Activated naive CD4-positive, alpha-beta T cell treated with anti-CD3 and anti-CD28 coated beads for 36 hours (primary cell): ENCODE measurements around the gene NDUFS3. TPM values are rescaled to one million over a fixed set of nuclear protein-coding genes. Genes with fewer than 3 reads are reported as not detected.
A peak's percentile ranks its signal among the peaks of the same experiment; 100 is the strongest.

ENCODE experiments used
- CTCF ChIA-PET: fragments of 350-600 bp; sonication (Branson Sonifier 250); formaldehyde crosslinking; loops from one replicate; lab custom pipeline; 2021; ENCODE audit warnings: antibody characterized with exemption; lab: Charles Lee
- DNase-seq: peaks from one replicate; pipeline ENCODE4 v3.0.0-alpha.2; 2020
- H3K27ac Mint-ChIP-seq: one replicate; pipeline ENCODE4 v1.8.0; 2021; ENCODE audit warnings: mild to moderate bottlenecking, mixed read lengths
- H3K27me3 Mint-ChIP-seq: one replicate; pipeline ENCODE4 v1.8.0; 2021; ENCODE audit warnings: low read depth, mixed read lengths
- H3K36me3 Mint-ChIP-seq: one replicate; pipeline ENCODE4 v1.8.0; 2021; ENCODE audit warnings: low read depth, mixed read lengths
- H3K4me1 Mint-ChIP-seq: one replicate; pipeline ENCODE4 v1.8.0; 2021; ENCODE audit warnings: low read depth, mixed read lengths
- H3K4me3 Mint-ChIP-seq: one replicate; pipeline ENCODE4 v1.8.0; 2021; ENCODE audit warnings: mild to moderate bottlenecking, moderate library complexity, mixed read lengths
- H3K9me3 Mint-ChIP-seq: one replicate; pipeline ENCODE4 v1.8.0; 2021; ENCODE audit warnings: mixed read lengths
- intact Hi-C: fragments of 100-400 bp; cut with micrococcal nuclease; formaldehyde crosslinking; loops from one replicate; pipeline ENCODE4 v1.15.1; 2023
- total RNA-seq, 2 experiments: library from RNA; stranded (reverse); gene quantifications; one replicate each; pipeline ENCODE4 v1.2.3, GENCODE V29; 2021

NDUFS3 gene
- total RNA-seq, 2 experiments from 2014 or later, result 123 to 124 TPM

DNA sequence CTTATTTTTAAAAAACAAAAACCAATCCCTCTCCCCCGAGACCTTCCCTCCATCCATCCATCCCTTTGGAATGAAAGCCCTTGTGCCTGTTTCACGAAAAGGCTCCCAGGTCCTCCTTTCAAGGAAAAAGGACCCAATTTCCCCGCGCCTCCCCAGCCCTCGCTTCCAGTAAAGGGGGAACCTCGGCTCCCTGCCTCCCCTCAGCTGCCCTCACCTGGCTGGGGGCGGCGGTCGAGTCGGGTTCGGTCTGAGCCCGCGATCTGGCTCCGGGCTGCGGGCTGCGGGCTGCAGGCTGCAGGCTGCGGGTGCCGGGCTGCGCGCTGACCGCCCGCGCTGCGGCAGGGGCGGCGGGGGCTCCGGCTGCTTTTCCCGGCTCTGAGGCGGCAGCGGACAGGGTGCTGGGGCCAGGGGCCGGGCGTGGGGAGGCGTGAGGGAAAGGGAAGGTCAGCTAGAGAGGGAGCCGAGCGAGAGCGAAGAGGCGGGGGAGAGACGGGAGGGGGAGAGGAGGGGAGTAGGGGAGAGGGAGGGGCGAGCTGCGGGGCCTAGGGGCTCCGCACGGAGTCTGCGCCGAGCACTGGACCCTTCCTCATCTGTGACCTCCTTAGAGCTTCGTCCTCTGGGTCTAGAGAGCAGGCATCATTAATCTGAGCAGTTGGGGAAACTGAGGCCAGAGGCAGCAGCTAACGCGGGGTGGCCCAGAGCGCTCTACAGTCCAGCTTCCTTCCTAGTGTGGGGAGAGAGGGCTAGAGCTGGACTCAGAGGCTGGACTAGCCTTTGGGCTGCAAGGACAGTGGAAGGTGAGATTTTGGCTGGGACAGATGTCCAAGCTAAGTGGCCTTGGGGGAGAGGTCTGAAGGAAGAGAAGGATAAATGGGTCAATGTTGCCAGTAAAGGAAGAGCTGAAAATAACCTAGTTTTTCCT, 15.3 kb downstream of the NDUFS3 start, which contains the start of gene C1QTNF4:
Gene C1QTNF4 (minus strand): TSS at position 478 of the 922 bp plus-strand sequence. CDS start 3,601 bp downstream, outside the sequence.
- Mint-ChIP-seq H3K9me3 (no peaks in the 10 kb centered on the region), H3K36me3 (no peaks in the 10 kb centered on the region), H3K27me3 (peaks cover 34% of the 10 kb centered on the region), H3K4me3 (no peak within 1 kb of the TSS), H3K4me1 (peaks cover 19% of the 10 kb centered on the region), H3K27ac (no peak within 1 kb of the TSS)
- CTCF ChIA-PET, result interaction anchor here (0.6 kb wide), 1 partner anchor 313 kb away, joined by 3 read pairs; no protein-coding TSS in a partner anchor
- intact Hi-C loops, result no loop called here
- DNase-seq, result no peak

DNA sequence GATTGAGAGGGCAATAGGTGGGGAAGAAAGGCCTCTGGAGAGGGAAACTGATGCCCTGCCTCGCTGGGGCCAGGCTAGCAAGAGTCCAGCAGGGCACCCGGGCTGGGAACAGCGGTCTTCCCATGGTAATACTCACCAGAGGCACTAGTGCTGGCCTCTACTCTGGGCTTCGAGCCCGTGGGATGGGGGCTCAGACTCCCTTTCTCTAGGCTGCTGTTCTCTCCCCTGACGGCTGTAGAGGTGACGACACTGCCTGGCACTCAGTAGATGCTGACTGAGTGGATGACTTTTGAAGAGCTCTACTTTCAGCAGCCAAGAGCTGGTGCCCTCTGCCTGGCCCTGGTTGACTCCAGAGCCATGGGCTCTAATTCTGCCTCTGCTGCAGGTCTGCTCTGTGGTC, 16.2 kb downstream of the NDUFS3 start:
- Mint-ChIP-seq H3K9me3 (no peaks in the 10 kb centered on the region), H3K36me3 (no peaks in the 10 kb centered on the region), H3K27ac (no peak overlapping the region), H3K4me3 (no peak overlapping the region), H3K4me1 (peaks cover 19% of the 10 kb centered on the region), H3K27me3 (peaks cover 34% of the 10 kb centered on the region)
- CTCF ChIA-PET, result no interaction called here
- intact Hi-C loops, result no loop called here
- DNase-seq, result no peak

DNA sequence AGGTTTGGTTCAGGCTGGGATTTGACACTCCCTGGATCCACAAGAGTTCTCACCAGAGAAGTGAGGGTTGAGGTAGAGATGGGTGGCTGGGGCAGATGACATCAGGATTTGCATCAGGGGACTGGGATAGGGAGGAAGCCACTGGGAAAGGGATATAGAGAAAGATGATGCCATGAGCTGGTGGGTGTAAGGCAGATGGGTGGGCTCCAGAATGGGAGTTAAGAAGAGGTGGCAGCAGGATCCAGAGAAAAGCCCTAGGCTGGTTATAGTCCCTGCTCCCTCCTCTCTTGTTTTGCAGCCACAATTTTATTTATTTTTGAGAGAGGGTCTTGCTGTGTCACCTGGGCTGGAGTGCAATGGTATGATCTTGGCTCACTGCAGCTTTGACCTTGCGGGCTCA, 17.1 kb downstream of the NDUFS3 start:
- H3K9me3 Mint-ChIP-seq, result no peaks in the 10 kb centered on the region
- no peak overlapping the region for H3K4me3 Mint-ChIP-seq
- peaks cover 19% of the 10 kb centered on the region for H3K4me1 Mint-ChIP-seq
- CTCF ChIA-PET, result no interaction called here
- H3K27ac Mint-ChIP-seq, result no peak overlapping the region
- intact Hi-C loops, result no loop called here
- H3K27me3 Mint-ChIP-seq, result peaks cover 34% of the 10 kb centered on the region
- DNase-seq, result no peak
- H3K36me3 Mint-ChIP-seq, result no peaks in the 10 kb centered on the region

DNA sequence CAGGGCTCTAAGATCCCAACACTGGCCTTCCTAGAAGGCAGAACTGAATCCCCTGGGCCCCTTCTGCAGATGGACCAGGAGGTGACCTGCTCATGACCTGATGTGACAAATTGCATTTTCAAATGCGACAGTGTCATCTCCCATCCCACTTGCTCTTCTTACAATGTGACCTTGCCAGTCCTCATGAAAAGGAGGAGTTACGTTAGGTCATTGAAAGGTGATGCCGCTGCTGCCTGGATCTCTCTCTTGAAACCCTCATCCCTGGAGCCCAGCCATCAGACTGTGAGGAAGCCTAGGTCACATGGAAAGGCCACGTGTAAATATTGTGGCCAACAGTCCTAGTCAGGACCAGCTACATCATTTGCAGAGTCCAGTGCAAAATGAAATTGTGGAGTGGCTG, 21.0 kb downstream of the NDUFS3 start:
- Mint-ChIP-seq H3K36me3 (no peaks in the 10 kb centered on the region), H3K4me1 (no peaks in the 10 kb centered on the region), H3K4me3 (no peak overlapping the region), H3K27me3 (peaks cover 7% of the 10 kb centered on the region), H3K9me3 (no peaks in the 10 kb centered on the region), H3K27ac (no peak overlapping the region)
- DNase-seq, result no peak
- CTCF ChIA-PET, result interaction anchor here (0.7 kb wide), 2 partner anchors 44 to 71 kb away, joined by 3 to 6 read pairs; no protein-coding TSS in a partner anchor
- intact Hi-C loops, result no loop called here

DNA sequence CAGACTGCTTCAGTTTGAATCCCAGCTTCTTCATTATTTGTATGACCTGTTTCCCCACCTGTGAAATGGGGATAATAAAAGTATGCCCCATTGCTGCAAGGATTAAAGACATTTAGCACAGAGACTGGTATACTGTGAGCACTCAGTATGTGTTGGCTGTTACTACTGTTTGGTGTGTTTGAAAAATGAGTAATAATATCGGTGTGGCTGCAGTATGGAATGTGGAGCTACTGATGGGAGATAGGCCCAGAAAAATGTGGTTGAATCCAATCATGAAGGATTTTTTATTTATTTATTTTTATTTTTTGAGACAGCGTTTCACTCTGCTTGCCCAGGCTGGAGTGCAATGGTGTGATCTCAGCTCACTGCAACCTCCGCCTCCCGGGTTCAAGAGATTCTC, 24.4 kb downstream of the NDUFS3 start:
- CTCF ChIA-PET, result no interaction called here
- peaks cover 4% of the 10 kb centered on the region for H3K36me3 Mint-ChIP-seq
- intact Hi-C loops, result no loop called here
- no peaks in the 10 kb centered on the region for H3K27me3 Mint-ChIP-seq
- no peaks in the 10 kb centered on the region for H3K9me3 Mint-ChIP-seq
- DNase-seq, result no peak
- no peak overlapping the region for H3K27ac Mint-ChIP-seq
- no peaks in the 10 kb centered on the region for H3K4me1 Mint-ChIP-seq
- H3K4me3 Mint-ChIP-seq, result no peak overlapping the region

DNA sequence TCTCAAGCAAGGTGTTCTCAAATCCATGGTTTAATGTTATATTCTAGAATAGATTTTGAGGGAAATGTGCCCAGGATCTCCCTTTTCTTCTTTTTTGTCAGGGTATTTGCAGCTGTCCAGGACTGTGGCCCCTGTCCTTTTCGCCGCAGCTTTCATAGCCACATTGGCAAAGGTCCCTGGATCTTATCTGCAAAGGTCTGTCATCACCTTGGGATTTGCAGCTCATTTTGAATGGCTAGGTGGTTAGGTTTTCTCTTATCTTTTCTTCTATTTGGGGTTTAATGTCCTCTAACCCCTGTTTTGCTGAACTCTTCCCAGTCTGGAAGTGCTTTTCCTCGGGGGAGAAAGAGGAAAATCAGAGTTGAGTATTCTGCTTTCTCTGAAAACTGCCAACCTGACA, 27.0 kb downstream of the NDUFS3 start:
- no peak overlapping the region for H3K4me3 Mint-ChIP-seq
- no peaks in the 10 kb centered on the region for H3K4me1 Mint-ChIP-seq
- peaks cover 4% of the 10 kb centered on the region for H3K36me3 Mint-ChIP-seq
- no peak overlapping the region for H3K27ac Mint-ChIP-seq
- no peak for DNase-seq
- no peaks in the 10 kb centered on the region for H3K9me3 Mint-ChIP-seq
- H3K27me3 Mint-ChIP-seq, result no peaks in the 10 kb centered on the region
- CTCF ChIA-PET, result interaction anchor here (0.7 kb wide), 1 partner anchor 279 kb away, joined by 3 read pairs; no protein-coding TSS in a partner anchor
- intact Hi-C loops, result no loop called here

DNA sequence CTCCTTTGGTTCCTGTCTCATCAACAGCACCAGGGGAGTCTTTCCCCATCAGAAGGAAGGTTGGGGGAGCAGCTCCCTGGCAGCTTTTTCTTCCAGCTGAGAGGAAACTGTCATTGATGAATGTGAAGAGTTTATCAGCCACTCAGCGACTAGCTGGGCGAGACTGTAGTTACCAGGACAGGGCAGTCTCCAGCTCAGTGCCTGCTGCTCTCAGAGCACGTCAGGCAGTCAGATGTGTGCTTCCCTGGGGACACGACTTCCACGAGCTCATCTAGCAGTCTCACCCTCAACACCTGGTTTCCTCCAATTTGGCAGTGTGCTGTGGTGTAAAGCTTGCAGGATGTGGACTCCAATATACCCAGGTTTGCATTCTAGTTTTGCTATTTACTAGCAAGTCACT, 27.9 kb downstream of the NDUFS3 start:
- no peak overlapping the region for H3K4me3 Mint-ChIP-seq
- peaks cover 4% of the 10 kb centered on the region for H3K36me3 Mint-ChIP-seq
- intact Hi-C loops, result no loop called here
- H3K9me3 Mint-ChIP-seq, result no peaks in the 10 kb centered on the region
- no peaks in the 10 kb centered on the region for H3K27me3 Mint-ChIP-seq
- no peak overlapping the region for H3K27ac Mint-ChIP-seq
- H3K4me1 Mint-ChIP-seq, result no peaks in the 10 kb centered on the region
- no peak for DNase-seq
- CTCF ChIA-PET, result no interaction called here

DNA sequence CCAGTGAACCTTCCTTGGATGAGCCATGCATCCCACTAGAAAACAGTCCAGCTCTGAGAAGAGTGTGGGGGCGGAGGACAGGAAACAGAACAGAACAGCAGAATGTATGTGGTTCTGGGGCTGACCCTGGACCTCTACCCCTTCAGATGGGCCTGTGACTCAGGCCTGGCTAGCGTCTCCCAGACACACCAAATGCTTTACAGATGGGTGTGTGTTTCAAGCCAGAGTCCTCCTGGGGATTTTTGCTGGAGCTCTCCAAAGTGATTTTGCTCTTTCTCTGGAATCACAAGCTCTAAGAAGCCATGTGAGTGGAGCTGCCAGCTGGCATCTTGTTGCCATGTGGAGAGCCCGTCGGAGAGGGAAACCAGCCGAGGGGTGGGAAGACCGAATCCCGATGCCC, 28.5 kb downstream of the NDUFS3 start:
- Mint-ChIP-seq H3K36me3 (peaks cover 4% of the 10 kb centered on the region), H3K9me3 (no peaks in the 10 kb centered on the region), H3K4me1 (no peaks in the 10 kb centered on the region), H3K4me3 (no peak overlapping the region), H3K27ac (no peak overlapping the region), H3K27me3 (no peaks in the 10 kb centered on the region)
- no peak for DNase-seq
- CTCF ChIA-PET, result interaction anchor here (0.6 to 1.1 kb wide), 2 partner anchors 10 to 27 kb away, joined by 3 to 7 read pairs; no protein-coding TSS in a partner anchor
- intact Hi-C loops, result no loop called here

DNA sequence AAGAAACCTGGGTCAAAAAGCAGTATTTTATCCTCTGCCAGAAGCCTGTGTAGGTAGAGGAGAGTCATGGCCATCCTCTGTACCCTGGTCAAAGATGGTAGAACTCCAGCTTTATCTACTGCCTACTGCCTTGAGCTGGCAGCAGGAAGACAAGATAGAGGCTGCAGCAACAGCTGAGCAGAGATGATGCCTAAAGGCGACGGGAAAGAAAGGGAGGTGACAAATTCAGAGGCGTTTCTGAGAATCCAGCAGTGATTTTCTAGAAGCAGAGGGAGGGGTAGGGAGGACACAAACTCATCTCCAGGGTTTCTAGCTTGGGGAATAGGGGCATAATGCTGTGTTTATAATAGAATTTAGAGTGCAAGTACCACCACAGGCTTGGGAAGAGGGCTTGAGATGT, 30.8 kb downstream of the NDUFS3 start:
- CTCF ChIA-PET, result no interaction called here
- Mint-ChIP-seq H3K4me3 (no peak overlapping the region), H3K27ac (no peak overlapping the region), H3K9me3 (no peaks in the 10 kb centered on the region), H3K36me3 (peaks cover 4% of the 10 kb centered on the region), H3K27me3 (no peaks in the 10 kb centered on the region), H3K4me1 (no peaks in the 10 kb centered on the region)
- intact Hi-C loops, result no loop called here
- DNase-seq, result no peak

DNA sequence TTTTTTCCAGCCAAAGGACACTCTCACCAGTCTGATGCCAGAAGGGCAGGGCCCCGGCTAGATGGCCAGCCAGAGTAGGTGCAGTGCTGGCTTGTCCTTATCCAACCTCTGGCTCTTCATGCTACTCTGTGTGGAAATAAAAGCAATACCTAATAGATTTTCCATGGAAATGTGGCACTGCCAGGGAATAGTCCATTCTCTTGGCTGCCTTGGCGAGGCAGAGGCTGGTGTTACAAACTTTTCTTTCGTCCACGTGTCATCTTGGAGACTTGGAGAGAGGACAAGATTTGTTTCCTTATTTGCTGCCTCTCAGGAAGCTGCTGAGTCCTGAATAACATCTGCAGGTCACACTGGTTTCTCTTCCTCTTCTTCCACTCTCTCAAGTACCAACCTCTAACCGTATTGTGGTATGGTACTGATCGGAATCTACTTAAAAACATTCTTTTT, 32.5 kb downstream of the NDUFS3 start:
- H3K27me3 Mint-ChIP-seq, result no peaks in the 10 kb centered on the region
- H3K4me1 Mint-ChIP-seq, result no peaks in the 10 kb centered on the region
- H3K4me3 Mint-ChIP-seq, result no peak overlapping the region
- no peak for DNase-seq
- H3K36me3 Mint-ChIP-seq, result peaks cover 2% of the 10 kb centered on the region
- no peaks in the 10 kb centered on the region for H3K9me3 Mint-ChIP-seq
- intact Hi-C loops, result no loop called here
- CTCF ChIA-PET, result no interaction called here
- no peak overlapping the region for H3K27ac Mint-ChIP-seq

DNA sequence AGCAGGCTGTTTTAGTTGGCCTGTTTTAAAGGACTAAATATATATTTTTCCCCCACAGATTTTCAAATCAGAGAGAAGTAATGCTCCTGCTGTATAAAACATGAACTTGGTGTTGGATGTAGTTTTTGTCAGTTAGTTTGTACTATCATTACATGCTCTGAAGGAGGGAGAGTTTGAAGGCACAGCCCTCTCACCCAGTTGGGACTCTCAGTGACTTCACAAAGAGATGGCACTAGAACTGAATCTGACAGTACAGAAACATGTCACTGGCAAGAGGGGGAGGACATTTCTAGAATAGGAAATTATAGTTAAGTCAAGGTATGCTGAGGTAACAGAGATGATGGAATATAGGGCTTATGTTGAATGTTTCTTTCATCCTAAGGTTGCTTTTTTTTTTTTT, 36.4 kb downstream of the NDUFS3 start:
- H3K27me3 Mint-ChIP-seq, result no peaks in the 10 kb centered on the region
- H3K27ac Mint-ChIP-seq, result no peak overlapping the region
- H3K9me3 Mint-ChIP-seq, result no peaks in the 10 kb centered on the region
- no peaks in the 10 kb centered on the region for H3K4me1 Mint-ChIP-seq
- intact Hi-C loops, result loop anchor here (5.0 kb wide), 1 partner anchor 128 kb away; no protein-coding TSS in a partner anchor
- CTCF ChIA-PET, result no interaction called here
- DNase-seq, result no peak
- no peak overlapping the region for H3K4me3 Mint-ChIP-seq
- H3K36me3 Mint-ChIP-seq, result peaks cover 4% of the 10 kb centered on the region

DNA sequence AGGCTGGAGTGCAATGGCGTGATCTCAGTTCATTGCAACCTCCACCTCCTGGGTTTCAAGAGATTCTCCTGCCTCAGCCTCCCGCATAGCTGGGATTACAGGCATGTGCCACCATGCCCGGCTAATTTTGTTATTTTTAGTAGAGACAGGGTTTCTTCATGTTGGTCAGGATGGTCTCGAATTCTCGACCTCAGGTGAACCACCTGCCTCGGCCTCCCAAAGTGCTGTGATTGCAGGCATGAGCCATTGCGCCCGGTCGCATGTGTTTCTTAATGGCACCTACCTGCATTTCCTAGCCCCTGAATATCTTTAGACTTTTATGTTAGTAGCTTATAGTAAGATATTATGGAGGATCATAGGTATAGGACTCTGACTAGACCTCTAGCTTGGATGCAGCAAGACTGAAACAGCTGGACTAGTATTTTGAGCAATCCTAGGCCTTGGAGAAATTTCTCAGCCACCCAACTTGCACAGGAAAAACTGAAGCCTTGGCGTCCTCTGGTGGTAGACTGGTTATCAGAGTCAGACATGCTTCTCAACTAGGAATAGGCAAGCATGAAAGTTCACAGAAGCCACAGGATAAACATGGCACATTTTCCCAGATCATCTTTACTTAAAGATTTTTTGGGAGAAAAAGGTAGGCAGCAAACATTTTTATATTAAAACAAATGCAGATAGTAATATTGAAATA, 38.0 kb downstream of the NDUFS3 start:
- Mint-ChIP-seq H3K36me3 (peaks cover 5% of the 10 kb centered on the region), H3K4me3 (no peak overlapping the region), H3K27me3 (no peaks in the 10 kb centered on the region), H3K27ac (no peak overlapping the region), H3K4me1 (no peaks in the 10 kb centered on the region), H3K9me3 (no peaks in the 10 kb centered on the region)
- intact Hi-C loops, result loop anchor here (1.0 to 5.0 kb wide), 2 partner anchors 130 to 243 kb away; no protein-coding TSS in a partner anchor
- peak; percentile 66 for DNase-seq
- CTCF ChIA-PET, result interaction anchor here (0.6 to 1.4 kb wide), 3 partner anchors 9 to 369 kb away, joined by 5 to 7 read pairs (median 5); no protein-coding TSS in a partner anchor
